MM.1S (cell line): ENCODE measurements around the gene PLD1.

ENCODE experiments used
- DNase-seq: peaks from one replicate; pipeline ENCODE4 v3.0.0-alpha.2; 2015
- H2AFZ ChIP-seq: fragments of 300-600 bp; sonication (generic); 2 replicates; pipeline ENCODE4 v1.6.0; 2016; ENCODE audit warnings: antibody characterized with exemption, low read length
- H3F3A ChIP-seq: fragments of 300-600 bp; sonication (generic); 2 replicates; pipeline ENCODE4 v1.6.1; 2016; ENCODE audit warnings: mild to moderate bottlenecking, antibody characterized with exemption, low read length, moderate library complexity, mixed read lengths; ENCODE audit not compliant: insufficient read depth
- H3K27ac ChIP-seq: fragments of 300-600 bp; sonication (generic); 2 replicates; pipeline ENCODE4 v1.5.1; 2016; ENCODE audit warnings: mild to moderate bottlenecking, low read length
- H3K27me3 ChIP-seq: fragments of 300-600 bp; sonication (generic); replicated peaks from 2 replicates; pipeline ENCODE4 v1.6.0; 2016; ENCODE audit warnings: low read length; ENCODE audit not compliant: insufficient read depth
- H3K36me3 ChIP-seq: fragments of 300-600 bp; sonication (generic); replicated peaks from 2 replicates; pipeline ENCODE4 v1.6.1; 2016; ENCODE audit warnings: mild to moderate bottlenecking, low read length, mixed read lengths; ENCODE audit not compliant: insufficient read depth
- H3K4me1 ChIP-seq: fragments of 300-600 bp; sonication (generic); 2 replicates; pipeline ENCODE4 v1.6.1; 2016; ENCODE audit warnings: low read length, mixed read lengths
- H3K4me2 ChIP-seq: fragments of 300-600 bp; sonication (generic); 2 replicates; pipeline ENCODE4 v1.6.0; 2016; ENCODE audit warnings: low read depth, low read length
- H3K4me3 ChIP-seq: fragments of 300-600 bp; sonication (generic); 2 replicates; pipeline ENCODE4 v1.5.1; 2016; ENCODE audit warnings: low read length, mixed read lengths
- H3K79me2 ChIP-seq: fragments of 300-600 bp; sonication (generic); 2 replicates; pipeline ENCODE4 v1.6.1; 2016; ENCODE audit warnings: mixed run types, low read length, mixed read lengths
- H3K9ac ChIP-seq: fragments of 300-600 bp; sonication (generic); 2 replicates; pipeline ENCODE4 v1.6.1; 2016; ENCODE audit warnings: low read length, mixed read lengths
- H3K9me2 ChIP-seq: fragments of 300-600 bp; sonication (generic); replicated peaks from 2 replicates; pipeline ENCODE4 v1.6.1; 2016; ENCODE audit warnings: mild to moderate bottlenecking, low read length, mixed read lengths; ENCODE audit not compliant: insufficient read depth
- H3K9me3 ChIP-seq: fragments of 300-600 bp; sonication (generic); replicated peaks from 2 replicates; pipeline ENCODE4 v1.6.1; 2016; ENCODE audit warnings: mild to moderate bottlenecking, low read length, mixed read lengths; ENCODE audit not compliant: insufficient read depth
- H4K20me1 ChIP-seq: fragments of 300-600 bp; sonication (generic); 2 replicates; pipeline ENCODE4 v1.6.1; 2016; ENCODE audit warnings: mild to moderate bottlenecking, low read length, moderate library complexity, mixed read lengths; ENCODE audit not compliant: insufficient read depth
- EZH2 ChIP-seq: fragments of 300-600 bp; sonication (generic); optimal IDR thresholded peaks from 2 replicates; pipeline ENCODE3; 2017; ENCODE audit warnings: low read depth, mild to moderate bottlenecking, antibody characterized with exemption, low read length, mixed read lengths
- EZH2phosphoT487 ChIP-seq: fragments of 300-600 bp; sonication (generic); IDR thresholded peaks from 2 replicates; pipeline ENCODE4 v1.6.1; 2018; ENCODE audit warnings: antibody characterized with exemption, low read length
- TF ChIP-seq, protein P1 (sequence below): fragments of 300-600 bp; sonication (generic); IDR thresholded peaks from 2 replicates; pipeline ENCODE4 v1.5.1; 2016; ENCODE audit warnings: antibody characterized with exemption, low read length, mixed read lengths

Gene PLD1

GRCh38 chr3:171770689-171771620 is 39.3 kb downstream of the PLD1 start:
- Histone ChIP-seq H3F3A (no peaks in the 10 kb centered on the region), H3K27me3 (no peaks in the 10 kb centered on the region), H3K4me3 (peak overlapping the region; percentile 50), H3K9ac (0 out of 2 replicates have a peak overlapping the region, but pooled peaks have one; percentile 10), H4K20me1 (no peaks in the 10 kb centered on the region), H3K4me2 (peak overlapping the region; percentile 58), H3K36me3 (no peaks in the 10 kb centered on the region), H3K79me2 (no peaks in the 10 kb centered on the region), H3K27ac (no peak overlapping the region), H3K9me3 (no peaks in the 10 kb centered on the region), H2AFZ (peak overlapping the region; percentile 58), H3K4me1 (no peaks in the 10 kb centered on the region), H3K9me2 (no peaks in the 10 kb centered on the region)
- TF ChIP-seq, protein P1, sequence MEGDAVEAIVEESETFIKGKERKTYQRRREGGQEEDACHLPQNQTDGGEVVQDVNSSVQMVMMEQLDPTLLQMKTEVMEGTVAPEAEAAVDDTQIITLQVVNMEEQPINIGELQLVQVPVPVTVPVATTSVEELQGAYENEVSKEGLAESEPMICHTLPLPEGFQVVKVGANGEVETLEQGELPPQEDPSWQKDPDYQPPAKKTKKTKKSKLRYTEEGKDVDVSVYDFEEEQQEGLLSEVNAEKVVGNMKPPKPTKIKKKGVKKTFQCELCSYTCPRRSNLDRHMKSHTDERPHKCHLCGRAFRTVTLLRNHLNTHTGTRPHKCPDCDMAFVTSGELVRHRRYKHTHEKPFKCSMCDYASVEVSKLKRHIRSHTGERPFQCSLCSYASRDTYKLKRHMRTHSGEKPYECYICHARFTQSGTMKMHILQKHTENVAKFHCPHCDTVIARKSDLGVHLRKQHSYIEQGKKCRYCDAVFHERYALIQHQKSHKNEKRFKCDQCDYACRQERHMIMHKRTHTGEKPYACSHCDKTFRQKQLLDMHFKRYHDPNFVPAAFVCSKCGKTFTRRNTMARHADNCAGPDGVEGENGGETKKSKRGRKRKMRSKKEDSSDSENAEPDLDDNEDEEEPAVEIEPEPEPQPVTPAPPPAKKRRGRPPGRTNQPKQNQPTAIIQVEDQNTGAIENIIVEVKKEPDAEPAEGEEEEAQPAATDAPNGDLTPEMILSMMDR = no peak
- no peak for TF ChIP-seq EZH2
- TF ChIP-seq EZH2phosphoT487 = no peak
- DNase-seq = peak; percentile 79

GRCh38 chr3:171769461-171769860 is 40.8 kb downstream of the PLD1 start:
- no peaks in the 10 kb centered on the region for H3K9me2 ChIP-seq
- H3K9ac ChIP-seq = no peak overlapping the region
- TF ChIP-seq EZH2 (no peak), EZH2phosphoT487 (no peak)
- TF ChIP-seq, protein P1 = no peak
- no peaks in the 10 kb centered on the region for H3K36me3 ChIP-seq
- no peaks in the 10 kb centered on the region for H3K27me3 ChIP-seq
- H4K20me1 ChIP-seq = no peaks in the 10 kb centered on the region
- H3K27ac ChIP-seq = no peak overlapping the region
- H3K79me2 ChIP-seq = no peaks in the 10 kb centered on the region
- DNase-seq = no peak
- H3K4me2 ChIP-seq = no peak overlapping the region
- H2AFZ ChIP-seq = no peak overlapping the region
- no peaks in the 10 kb centered on the region for H3K4me1 ChIP-seq
- H3K4me3 ChIP-seq = no peak overlapping the region
- no peaks in the 10 kb centered on the region for H3K9me3 ChIP-seq
- H3F3A ChIP-seq = no peaks in the 10 kb centered on the region

- Histone ChIP-seq H2AFZ (no peak overlapping the region), H3K36me3 (no peaks in the 10 kb centered on the region), H3K4me2 (no peak overlapping the region), H3K27me3 (no peaks in the 10 kb centered on the region), H3K9ac (no peak overlapping the region), H4K20me1 (no peaks in the 10 kb centered on the region), H3K9me2 (no peaks in the 10 kb centered on the region), H3K27ac (no peak overlapping the region), H3F3A (no peaks in the 10 kb centered on the region), H3K9me3 (no peaks in the 10 kb centered on the region), H3K4me1 (no peaks in the 10 kb centered on the region), H3K4me3 (no peak overlapping the region), H3K79me2 (no peaks in the 10 kb centered on the region)
- DNase-seq = no peak
- TF ChIP-seq, protein P1 = no peak
- no peak for TF ChIP-seq EZH2phosphoT487
- TF ChIP-seq EZH2 = no peak
These were observed 41.3 kb downstream of the PLD1 start for GRCh38 chr3:171768986-171769385.
